ENCODE data around the gene TTC33. TPM values are rescaled to one million over a fixed set of nuclear protein-coding genes. Genes with fewer than 3 reads are reported as not detected.
"Not testable (repeated sequence)": the region's sequence is repeated elsewhere in the genome, so short reads cannot be mapped to it uniquely, and the experiment has no call there.

The TTC33 gene
- total and polyA plus RNA-seq, 2 experiments from 2014 or later, result 8.0 to 9.0 TPM

DNA sequence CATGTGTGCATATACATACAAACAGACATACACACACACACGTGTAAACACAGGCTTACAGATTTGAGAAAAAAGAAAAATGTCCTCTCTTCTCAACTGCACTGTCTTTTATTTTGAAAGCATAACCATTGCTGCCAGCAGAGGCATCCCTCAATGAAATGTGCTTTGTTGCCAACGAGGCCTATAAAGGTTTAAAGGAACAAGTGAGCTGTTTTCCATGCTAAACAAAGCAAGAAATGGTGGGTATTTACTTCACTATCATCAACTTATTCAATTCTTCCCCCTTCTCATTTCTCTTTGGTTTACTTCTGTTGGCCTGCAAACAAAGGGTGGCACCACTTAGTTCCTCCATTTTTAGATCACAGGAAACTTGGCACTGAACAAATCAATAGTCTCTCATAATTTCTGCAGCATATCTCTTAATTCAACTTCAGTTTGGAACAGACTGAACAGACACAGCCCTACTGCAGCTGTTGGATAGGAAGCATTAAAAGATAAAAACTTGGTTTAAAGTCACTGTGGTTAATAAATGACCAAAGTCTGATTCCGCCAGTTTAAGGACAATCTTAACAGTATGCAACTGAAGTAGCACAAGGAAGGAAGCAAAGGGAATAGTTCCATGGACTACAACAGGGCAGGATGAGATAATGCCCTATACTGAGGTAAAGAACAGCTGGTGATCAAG, 21.7 kb downstream of the TTC33 start:
- H4K20me1 ChIP-seq (ENCODE audit: insufficient read depth), result no peaks in the 10 kb centered on the region
- 46 to 48% methylated on average over 3 of the region's 3 CpGs for WGBS, 2 experiments (ENCODE audit: low coverage in 1 of 2, low lambda C conversion rate in 2 of 2, missing lambda C conversion rate in 2 of 2)
- no peaks in the 10 kb centered on the region for H3K36me3 ChIP-seq (ENCODE audit: low read depth)
- no peak overlapping the region for H3K9ac ChIP-seq
- no peaks in the 10 kb centered on the region for H3K9me3 ChIP-seq (ENCODE audit: low read depth)
- no peak for DNase-seq
- H2AFZ ChIP-seq, result no peak overlapping the region
- H3K4me2 ChIP-seq (ENCODE audit: unreplicated experiment), result no peak overlapping the region
- no peaks in the 10 kb centered on the region for H3K79me2 ChIP-seq (ENCODE audit: insufficient read depth)
- H3K9me2 ChIP-seq (ENCODE audit: insufficient read depth), result no peaks in the 10 kb centered on the region
- H3K27me3 ChIP-seq (replicated peaks; ENCODE audit: insufficient read depth), result no peaks in the 10 kb centered on the region
- H3K4me1 ChIP-seq (ENCODE audit: insufficient read depth), result peaks cover 23% of the 10 kb centered on the region
- no peak for TF ChIP-seq EZH2 (IDR thresholded peaks at IDR 0.05; ENCODE audit: insufficient read depth, poor library complexity, severe bottlenecking)
- TF ChIP-seq EZH2phosphoT487 (IDR thresholded peaks at IDR 0.05; ENCODE audit: insufficient read depth, low read depth), result no peak
- H3K4me3 ChIP-seq, result no peak overlapping the region
- H3K27ac ChIP-seq, result no peak overlapping the region
- in situ Hi-C loops (cut with MboI), result loop anchor here (25.0 kb wide), 1 partner anchor 1147 kb away; no protein-coding TSS in a partner anchor
- H3F3A ChIP-seq (ENCODE audit: insufficient read depth), result peaks cover 27% of the 10 kb centered on the region

DNA sequence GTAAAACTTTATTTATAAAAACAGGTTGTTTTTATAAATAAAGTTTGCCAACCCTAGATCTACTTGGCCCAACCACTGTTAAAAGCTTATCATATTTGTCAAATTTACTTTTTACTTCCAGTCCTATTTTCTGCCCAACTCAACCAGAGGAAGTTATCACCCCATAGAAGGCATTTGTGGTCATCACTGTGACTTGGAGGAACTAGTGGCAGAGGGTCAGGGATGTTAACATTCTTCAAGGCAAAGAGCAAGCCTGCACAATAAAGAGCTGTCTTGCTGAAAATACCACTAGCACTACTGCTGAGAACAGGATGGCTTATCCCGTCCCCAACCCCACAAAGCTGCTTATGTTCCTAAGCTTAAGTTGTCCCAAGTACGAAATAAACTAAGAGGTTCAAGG, 22.3 kb downstream of the TTC33 start:
- Histone ChIP-seq H3K9me3 (ENCODE audit: low read depth) (no peaks in the 10 kb centered on the region), H3K27ac (no peak overlapping the region), H3K36me3 (ENCODE audit: low read depth) (no peaks in the 10 kb centered on the region), H3K9me2 (ENCODE audit: insufficient read depth) (no peaks in the 10 kb centered on the region), H3K79me2 (ENCODE audit: insufficient read depth) (no peaks in the 10 kb centered on the region), H3K4me3 (no peak overlapping the region), H3K4me1 (ENCODE audit: insufficient read depth) (peaks cover 23% of the 10 kb centered on the region), H4K20me1 (ENCODE audit: insufficient read depth) (no peaks in the 10 kb centered on the region), H3K27me3 (replicated peaks; ENCODE audit: insufficient read depth) (no peaks in the 10 kb centered on the region), H2AFZ (no peak overlapping the region), H3K9ac (no peak overlapping the region), H3F3A (ENCODE audit: insufficient read depth) (peaks cover 23% of the 10 kb centered on the region), H3K4me2 (ENCODE audit: unreplicated experiment) (no peak overlapping the region)
- in situ Hi-C loops (cut with MboI), result loop anchor here (25.0 kb wide), 1 partner anchor 1146 kb away; no protein-coding TSS in a partner anchor
- WGBS, 2 experiments (ENCODE audit: low coverage in 1 of 2, low lambda C conversion rate in 2 of 2, missing lambda C conversion rate in 2 of 2), result 93 to 100% methylated on average over 2 of the region's 2 CpGs
- no peak for DNase-seq
- TF ChIP-seq EZH2phosphoT487 (IDR thresholded peaks at IDR 0.05; ENCODE audit: insufficient read depth, low read depth) (no peak), EZH2 (IDR thresholded peaks at IDR 0.05; ENCODE audit: insufficient read depth, poor library complexity, severe bottlenecking) (no peak)

DNA sequence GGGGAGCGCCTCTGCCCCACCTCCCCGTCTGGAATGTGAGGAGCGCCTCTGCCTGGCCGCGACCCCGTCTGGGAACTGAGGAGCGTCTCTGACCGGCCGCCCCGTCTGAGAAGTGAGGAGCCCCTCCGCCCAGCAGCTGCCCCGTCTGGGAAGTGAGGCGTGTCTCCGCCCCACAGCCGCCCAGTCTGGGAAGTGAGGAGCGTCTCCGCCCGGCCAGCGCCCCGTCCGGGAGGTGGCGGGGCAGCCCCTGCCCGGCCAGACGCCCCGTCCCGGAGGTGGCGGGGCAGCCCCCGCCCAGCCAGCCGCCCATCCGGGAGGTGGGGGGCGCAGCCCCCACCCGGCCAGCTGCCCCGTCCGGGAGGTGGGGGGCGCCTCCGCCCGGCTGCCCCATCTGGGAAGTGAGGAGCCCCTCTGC, 33.3 kb downstream of the TTC33 start:
- H3K9ac ChIP-seq; DNase-seq; H3K79me2 ChIP-seq (ENCODE audit: insufficient read depth); H3K9me2 ChIP-seq (ENCODE audit: insufficient read depth); H3K4me2 ChIP-seq (ENCODE audit: unreplicated experiment); in situ Hi-C loops (cut with MboI); H3K4me3 ChIP-seq; H2AFZ ChIP-seq; H3F3A ChIP-seq (ENCODE audit: insufficient read depth); H3K4me1 ChIP-seq (ENCODE audit: insufficient read depth); H4K20me1 ChIP-seq (ENCODE audit: insufficient read depth); H3K9me3 ChIP-seq (ENCODE audit: low read depth); H3K27me3 ChIP-seq (replicated peaks; ENCODE audit: insufficient read depth); H3K27ac ChIP-seq: not testable (repeated sequence)
- WGBS, 2 experiments (ENCODE audit: low coverage in 1 of 2, low lambda C conversion rate in 2 of 2, missing lambda C conversion rate in 2 of 2), result 95 to 97% methylated on average over 24 to 37 of the region's 37 CpGs
- peaks cover 18% of the 10 kb centered on the region; the same call in 1 of the 2 replicates for H3K36me3 ChIP-seq (ENCODE audit: low read depth)

DNA sequence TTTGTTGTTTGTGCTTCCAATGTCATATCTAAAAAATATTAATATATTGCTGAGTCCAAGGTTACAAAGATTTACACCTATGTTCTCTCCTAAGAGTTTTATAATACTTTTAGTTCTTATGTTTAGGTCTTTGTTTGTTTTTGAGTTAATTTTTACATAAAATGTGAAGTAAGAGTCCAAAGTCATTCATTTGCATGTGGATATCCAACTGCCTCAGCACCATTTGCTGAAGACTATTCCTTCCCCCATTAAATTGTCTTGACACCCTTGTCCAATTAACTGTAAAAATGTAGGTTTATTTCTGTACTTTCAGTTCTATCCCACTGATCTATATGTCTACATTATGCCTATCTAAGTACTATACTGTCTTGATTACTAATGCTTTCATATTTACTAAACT, 35.7 kb downstream of the TTC33 start:
- Histone ChIP-seq H3K79me2 (ENCODE audit: insufficient read depth) (no peaks in the 10 kb centered on the region), H3K9me3 (ENCODE audit: low read depth) (no peaks in the 10 kb centered on the region), H3F3A (ENCODE audit: insufficient read depth) (peaks cover 8% of the 10 kb centered on the region; the same call in 1 of the 2 replicates), H3K27me3 (replicated peaks; ENCODE audit: insufficient read depth) (no peaks in the 10 kb centered on the region), H3K9ac (no peak overlapping the region), H3K4me3 (no peak overlapping the region), H4K20me1 (ENCODE audit: insufficient read depth) (no peaks in the 10 kb centered on the region), H3K4me1 (ENCODE audit: insufficient read depth) (peaks cover 14% of the 10 kb centered on the region), H3K9me2 (ENCODE audit: insufficient read depth) (no peaks in the 10 kb centered on the region), H2AFZ (no peak overlapping the region), H3K36me3 (ENCODE audit: low read depth) (0 out of 2 replicates have a peak, but pooled peaks cover 9% of the 10 kb centered on the region), H3K27ac (no peak overlapping the region), H3K4me2 (ENCODE audit: unreplicated experiment) (no peak overlapping the region)
- no peak for TF ChIP-seq EZH2 (IDR thresholded peaks at IDR 0.05; ENCODE audit: insufficient read depth, poor library complexity, severe bottlenecking)
- no peak for TF ChIP-seq EZH2phosphoT487 (IDR thresholded peaks at IDR 0.05; ENCODE audit: insufficient read depth, low read depth)
- in situ Hi-C loops (cut with MboI), result no loop called here
- DNase-seq, result no peak

DNA sequence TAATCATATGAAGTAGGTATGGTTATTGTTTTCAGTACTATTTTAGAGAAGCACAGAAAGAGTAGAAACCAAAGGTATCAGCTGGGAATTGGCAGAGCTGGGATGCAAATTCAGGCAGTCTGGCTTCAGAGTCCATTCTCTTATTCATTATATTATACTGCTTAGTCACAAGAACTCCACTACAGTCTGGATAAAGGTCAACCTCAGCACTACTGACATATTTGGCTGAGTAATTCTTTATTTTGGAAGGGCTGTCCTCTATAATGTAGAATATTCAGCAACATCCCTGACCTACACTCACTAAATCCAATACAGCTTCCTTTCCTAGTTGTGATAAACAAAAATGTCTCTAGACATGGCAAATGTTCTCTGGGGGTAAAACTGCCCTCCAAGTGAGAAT, 38.5 kb downstream of the TTC33 start:
- H3K9me2 ChIP-seq (ENCODE audit: insufficient read depth), result no peaks in the 10 kb centered on the region
- peaks cover 8% of the 10 kb centered on the region; the same call in 1 of the 2 replicates for H3F3A ChIP-seq (ENCODE audit: insufficient read depth)
- TF ChIP-seq EZH2 (IDR thresholded peaks at IDR 0.05; ENCODE audit: insufficient read depth, poor library complexity, severe bottlenecking) (no peak), EZH2phosphoT487 (IDR thresholded peaks at IDR 0.05; ENCODE audit: insufficient read depth, low read depth) (no peak)
- in situ Hi-C loops (cut with MboI), result no loop called here
- no peaks in the 10 kb centered on the region for H4K20me1 ChIP-seq (ENCODE audit: insufficient read depth)
- H3K4me1 ChIP-seq (ENCODE audit: insufficient read depth), result peaks cover 17% of the 10 kb centered on the region
- H3K27me3 ChIP-seq (replicated peaks; ENCODE audit: insufficient read depth), result no peaks in the 10 kb centered on the region
- peak overlapping the region; percentile 31; the same call in 1 of the 2 replicates for H3K27ac ChIP-seq
- H3K9me3 ChIP-seq (ENCODE audit: low read depth), result no peaks in the 10 kb centered on the region
- no peak overlapping the region for H3K4me3 ChIP-seq
- no peak overlapping the region for H2AFZ ChIP-seq
- H3K36me3 ChIP-seq (ENCODE audit: low read depth), result 0 out of 2 replicates have a peak, but pooled peaks cover 9% of the 10 kb centered on the region
- H3K79me2 ChIP-seq (ENCODE audit: insufficient read depth), result no peaks in the 10 kb centered on the region
- peak overlapping the region; percentile 28 for H3K4me2 ChIP-seq (ENCODE audit: unreplicated experiment)
- no peak overlapping the region for H3K9ac ChIP-seq
- peak; percentile 81 for DNase-seq

Data from GM23248 (cell line).